Hematopoietic multipotent progenitor cell treated with erythropoietin and hydrocortisone succinate and interleukin-3 and kit ligand, for 6 days (in vitro differentiated cells): ENCODE measurements around the gene ZNF764.
"Not testable (repeated sequence)": the region's sequence is repeated elsewhere in the genome, so short reads cannot be mapped to it uniquely, and the experiment has no call there.

Source experiments
- DNase-seq: peaks from one replicate; pipeline ENCODE4 v3.0.0-alpha.2; 2015

The ZNF764 gene

DNA sequence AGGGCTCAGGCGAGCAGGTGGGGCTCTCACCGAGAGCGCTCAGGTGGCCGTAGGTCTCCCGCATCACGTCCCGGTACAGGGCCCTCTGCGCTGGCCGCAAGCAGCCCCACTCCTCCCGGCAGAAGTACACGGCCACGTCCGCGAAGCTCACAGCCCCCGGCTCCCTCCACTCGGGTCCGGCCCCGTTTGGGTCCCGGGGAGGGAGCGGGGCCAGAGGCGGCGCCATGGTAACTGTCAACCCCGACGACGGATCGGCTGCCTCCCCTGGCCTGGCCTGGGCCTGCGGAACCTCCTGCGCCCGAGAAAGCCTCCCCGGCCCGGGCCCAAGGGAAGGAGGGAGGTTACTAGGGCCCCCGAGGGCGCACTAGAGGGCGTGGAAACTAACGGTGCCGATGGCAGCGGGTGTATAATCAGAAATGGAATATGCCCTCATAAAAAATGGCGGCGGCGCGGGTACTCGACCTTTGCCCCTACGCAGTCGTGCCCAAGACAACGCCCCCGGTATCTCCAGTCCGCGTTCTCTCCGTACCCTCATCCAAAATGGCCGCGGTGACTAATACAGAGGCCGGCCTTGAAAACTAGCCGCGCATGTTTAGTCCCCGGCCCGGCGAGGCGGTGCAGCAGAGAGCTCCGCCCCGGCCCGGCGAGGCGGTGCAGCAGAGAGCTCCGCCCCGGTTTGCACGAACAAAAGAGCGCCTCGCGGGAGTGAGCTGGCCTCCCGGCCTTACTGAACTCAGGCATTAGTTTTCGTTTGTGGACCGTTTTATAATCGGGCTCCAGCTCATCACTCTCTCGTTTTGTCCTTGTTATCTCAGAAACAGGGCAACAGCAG is at the start of gene ZNF764:
TSS of gene ZNF764 (minus strand) at position 418 of the 832 bp plus-strand sequence. CDS start at position 226, 192 bp downstream.
- DNase-seq = peak; percentile 100

DNA sequence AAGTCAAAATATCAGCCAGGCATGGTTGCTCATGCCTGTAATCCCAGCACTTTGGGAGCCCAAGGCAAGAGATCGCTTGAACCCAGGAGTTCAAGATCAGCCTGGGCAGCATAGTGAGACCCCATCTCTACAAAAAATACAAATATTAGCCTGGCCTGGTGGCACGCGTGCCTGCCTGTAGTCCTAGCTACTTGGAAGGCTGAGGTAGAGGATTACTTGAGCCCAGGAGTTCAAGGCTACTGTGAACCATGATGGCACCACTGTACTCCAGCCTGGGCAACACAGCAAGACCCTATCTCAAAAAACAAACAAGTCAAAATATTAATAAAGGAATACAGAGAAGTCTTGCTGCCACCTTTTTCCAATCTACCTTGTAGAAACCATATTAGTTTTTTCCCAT is 47.8 kb upstream of the ZNF764 start:
- DNase-seq = no peak

GRCh38 chr16:30605158-30605557 is 47.0 kb upstream of the ZNF764 start:
- no peak for DNase-seq

- no peak for DNase-seq
These were observed 46.3 kb upstream of the ZNF764 start for GRCh38 chr16:30604316-30604947.

- no peak for DNase-seq
These were observed 45.8 kb upstream of the ZNF764 start for GRCh38 chr16:30603945-30604315.

DNA sequence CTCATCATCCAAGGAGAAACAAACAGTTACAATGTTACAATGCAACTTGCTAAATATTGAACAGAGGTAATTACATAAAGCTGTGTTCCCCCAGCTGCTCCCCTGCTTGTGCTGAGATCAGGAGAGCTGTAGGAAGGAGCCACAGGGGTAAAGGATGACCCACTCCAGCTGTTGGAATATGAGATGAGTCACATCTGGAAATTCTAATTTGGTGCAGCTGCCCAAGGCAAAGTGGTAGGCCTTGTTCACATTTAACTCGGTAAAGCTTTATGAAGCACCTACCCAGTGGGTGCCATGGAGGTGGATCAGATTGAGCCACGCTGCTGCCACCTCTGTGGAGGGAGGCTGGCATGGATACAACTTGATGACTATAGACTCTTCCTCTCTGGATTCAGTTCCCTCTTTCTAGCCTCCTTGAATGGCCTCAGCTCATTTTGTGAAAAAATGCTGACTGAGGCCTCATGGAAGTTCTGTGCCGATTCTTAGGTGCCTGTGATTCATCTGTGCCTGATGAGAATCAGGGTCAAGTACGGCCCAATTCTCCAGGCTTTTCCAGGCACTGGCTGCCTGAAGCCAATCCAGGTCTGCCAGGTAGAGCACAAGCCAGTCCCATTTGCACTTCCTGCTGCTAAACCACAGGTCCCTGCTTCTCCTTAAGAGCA is 44.6 kb upstream of the ZNF764 start:
- no peak for DNase-seq

DNA sequence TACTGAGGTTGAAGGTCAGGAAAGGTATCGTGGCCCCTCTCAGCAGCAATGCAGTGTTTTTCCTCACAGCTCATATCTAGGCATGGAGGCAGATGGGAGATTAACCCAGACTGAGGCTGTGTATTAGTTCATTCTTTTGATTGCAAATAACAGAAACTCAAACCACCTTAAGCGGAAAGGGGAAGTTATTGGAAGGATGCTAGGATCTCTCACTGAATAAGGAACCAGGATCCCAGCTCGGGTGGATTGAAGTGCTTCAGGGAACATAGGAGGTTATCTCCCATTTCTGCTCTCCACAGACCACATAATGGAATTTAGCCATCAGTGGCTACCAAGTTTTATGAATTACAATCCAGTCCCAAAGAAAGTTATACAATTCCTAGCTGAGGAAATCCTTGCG is 43.8 kb upstream of the ZNF764 start:
- DNase-seq = no peak

DNA sequence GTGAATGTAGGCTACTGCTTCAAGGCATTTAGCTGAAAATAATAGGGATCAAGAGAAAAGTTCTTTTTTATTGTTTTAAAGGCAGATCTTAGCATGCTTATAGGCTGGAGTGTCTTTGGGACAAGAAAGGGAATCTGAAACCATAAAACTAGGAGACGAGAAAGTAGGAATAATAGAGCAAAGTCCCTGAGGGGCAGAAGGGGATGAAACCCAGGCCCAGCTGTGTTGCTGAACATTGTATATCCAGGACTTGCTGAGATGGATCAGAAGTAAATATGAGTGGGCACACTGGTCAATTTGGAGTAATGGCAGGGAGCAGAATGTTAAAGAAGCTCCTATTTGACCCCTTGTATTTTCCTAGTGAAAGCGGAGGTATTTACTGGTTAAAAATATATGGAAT is 42.8 kb upstream of the ZNF764 start:
- DNase-seq = no peak

DNA sequence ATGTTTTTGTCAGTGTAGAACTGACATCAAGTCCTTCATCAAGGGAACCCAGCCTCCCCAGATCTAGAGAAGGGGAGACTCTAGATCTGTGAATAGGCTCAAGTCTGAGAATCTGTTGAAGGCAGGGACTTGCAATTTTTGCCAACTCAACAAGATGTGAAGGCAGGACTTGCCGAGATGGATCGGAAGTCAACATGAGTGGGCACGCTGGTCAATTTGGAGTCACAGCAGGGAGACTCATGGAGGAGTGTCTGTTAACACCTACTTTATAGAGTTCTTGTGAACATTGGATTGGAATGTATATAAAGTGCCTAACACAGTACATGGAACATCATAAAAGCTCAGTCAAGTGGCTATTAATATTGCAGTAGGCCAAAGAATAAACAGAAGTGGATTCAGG is 42.0 kb upstream of the ZNF764 start:
- no peak for DNase-seq

GRCh38 chr16:30592871-30593270 is 34.7 kb upstream of the ZNF764 start:
- DNase-seq = no peak

- not testable (repeated sequence) for DNase-seq
These were observed 32.7 kb upstream of the ZNF764 start for GRCh38 chr16:30590869-30591268.

DNA sequence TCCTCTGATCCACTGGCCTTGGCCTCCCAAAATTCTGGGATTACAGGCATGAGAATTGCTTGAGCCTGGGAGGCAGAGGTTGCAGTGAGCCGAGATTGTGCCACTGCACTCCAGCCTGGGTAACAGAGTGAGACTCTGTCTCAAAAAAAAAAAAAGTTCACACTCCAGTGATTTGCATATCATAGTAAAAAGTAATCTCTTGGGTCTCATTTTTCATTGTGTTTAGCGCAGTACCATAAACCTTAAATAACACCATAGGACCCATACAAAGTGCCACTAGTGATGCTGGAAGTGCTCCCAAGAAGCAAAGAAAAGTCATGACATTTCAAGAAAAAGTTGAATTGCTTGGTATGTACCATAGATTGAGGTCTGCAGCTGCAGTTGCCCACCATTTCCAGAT is 31.4 kb upstream of the ZNF764 start:
- not testable (repeated sequence) for DNase-seq

DNA sequence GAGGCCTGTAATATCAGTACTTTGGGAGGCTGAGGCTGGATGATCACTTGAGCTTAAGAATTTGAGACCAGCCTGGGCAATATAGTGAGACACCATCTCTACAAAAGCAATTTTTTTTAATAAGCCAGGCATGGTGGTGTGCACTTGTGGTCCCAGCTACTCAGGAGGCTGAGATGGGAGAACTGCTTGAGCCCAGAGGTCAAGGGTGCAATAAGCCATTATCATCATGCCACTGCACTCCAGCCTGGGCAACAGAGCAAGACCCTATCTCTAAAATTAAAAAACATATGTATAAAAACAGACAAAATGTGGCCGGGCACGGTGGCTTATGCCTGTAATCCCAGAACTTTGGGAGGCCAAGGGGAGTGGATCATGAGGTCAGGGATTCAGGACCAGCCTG is 30.5 kb upstream of the ZNF764 start:
- no peak for DNase-seq

GRCh38 chr16:30585400-30586191 is 27.4 kb upstream of the ZNF764 start, which contains the start of gene ZNF785:
Gene ZNF785, minus strand, starts transcription at chr16:30585697. Its CDS starts 86 bp downstream, at chr16:30585611.
- DNase-seq = peak; percentile 100

DNA sequence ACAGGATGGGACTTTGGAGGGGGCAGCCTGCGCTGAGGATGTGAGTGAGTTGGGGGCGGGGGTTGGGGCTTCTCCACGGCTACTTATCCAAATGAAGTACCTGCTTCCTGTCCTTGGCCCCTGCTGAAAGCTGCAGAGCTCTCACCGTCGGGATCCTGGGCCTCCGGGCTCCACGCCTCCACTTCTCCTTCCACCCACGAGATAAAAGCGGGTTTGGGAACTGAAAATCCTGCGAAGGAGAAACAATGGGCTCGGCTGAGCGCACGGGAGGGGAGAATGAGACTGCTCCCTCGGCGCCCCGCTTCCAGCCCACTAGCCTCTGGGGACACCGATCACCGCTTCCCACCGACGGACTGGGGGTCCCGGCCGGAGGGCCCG is 26.8 kb upstream of the ZNF764 start:
- peak; percentile 59 for DNase-seq

GRCh38 chr16:30582611-30583340 is 24.6 kb upstream of the ZNF764 start:
- no peak for DNase-seq

DNA sequence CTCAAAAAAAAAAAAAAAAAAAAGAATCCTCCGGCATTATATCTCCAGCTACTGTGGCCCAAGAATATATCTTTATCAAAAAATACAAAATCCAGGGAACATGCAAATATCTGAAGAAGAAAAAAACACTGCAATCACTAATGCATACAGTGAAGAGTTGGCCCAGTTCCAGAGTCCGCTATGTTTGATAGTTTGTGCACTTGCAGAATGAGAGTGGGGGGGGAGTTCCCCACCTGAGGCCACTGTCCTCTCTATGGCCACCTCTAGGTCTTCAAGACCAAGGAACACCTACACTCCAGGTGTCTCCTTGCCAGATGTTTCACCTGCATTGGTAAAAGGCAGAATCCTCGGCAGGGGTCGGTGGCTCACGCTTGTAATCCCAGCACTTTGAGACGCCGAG is 23.3 kb upstream of the ZNF764 start:
- peak; percentile 67 for DNase-seq

DNA sequence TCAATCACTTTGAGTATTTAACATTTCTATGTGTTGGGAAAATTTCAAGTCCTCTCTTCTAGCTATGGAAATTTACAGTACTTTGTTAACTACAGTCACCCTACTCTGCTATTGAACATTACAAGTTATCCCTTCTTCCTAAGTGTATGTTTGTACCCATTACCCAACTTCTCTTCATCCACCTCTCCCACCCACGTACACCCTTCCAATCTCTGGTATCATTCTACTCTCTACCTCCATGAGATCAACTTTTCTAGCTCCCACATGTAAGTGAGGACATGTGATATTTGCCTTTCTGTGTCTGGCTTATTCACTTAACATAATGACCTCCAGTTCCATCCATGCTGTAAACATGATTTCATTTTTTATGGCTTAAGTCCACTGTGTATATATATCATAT is 16.5 kb upstream of the ZNF764 start:
- DNase-seq = no peak

- DNase-seq = peak; percentile 99
These were observed 13.5 kb upstream of the ZNF764 start, which contains the start of gene ZNF688 for GRCh38 chr16:30571445-30572322. Gene ZNF688, minus strand, starts transcription at chr16:30571714. Its CDS starts 85 bp downstream, at chr16:30571629.

DNA sequence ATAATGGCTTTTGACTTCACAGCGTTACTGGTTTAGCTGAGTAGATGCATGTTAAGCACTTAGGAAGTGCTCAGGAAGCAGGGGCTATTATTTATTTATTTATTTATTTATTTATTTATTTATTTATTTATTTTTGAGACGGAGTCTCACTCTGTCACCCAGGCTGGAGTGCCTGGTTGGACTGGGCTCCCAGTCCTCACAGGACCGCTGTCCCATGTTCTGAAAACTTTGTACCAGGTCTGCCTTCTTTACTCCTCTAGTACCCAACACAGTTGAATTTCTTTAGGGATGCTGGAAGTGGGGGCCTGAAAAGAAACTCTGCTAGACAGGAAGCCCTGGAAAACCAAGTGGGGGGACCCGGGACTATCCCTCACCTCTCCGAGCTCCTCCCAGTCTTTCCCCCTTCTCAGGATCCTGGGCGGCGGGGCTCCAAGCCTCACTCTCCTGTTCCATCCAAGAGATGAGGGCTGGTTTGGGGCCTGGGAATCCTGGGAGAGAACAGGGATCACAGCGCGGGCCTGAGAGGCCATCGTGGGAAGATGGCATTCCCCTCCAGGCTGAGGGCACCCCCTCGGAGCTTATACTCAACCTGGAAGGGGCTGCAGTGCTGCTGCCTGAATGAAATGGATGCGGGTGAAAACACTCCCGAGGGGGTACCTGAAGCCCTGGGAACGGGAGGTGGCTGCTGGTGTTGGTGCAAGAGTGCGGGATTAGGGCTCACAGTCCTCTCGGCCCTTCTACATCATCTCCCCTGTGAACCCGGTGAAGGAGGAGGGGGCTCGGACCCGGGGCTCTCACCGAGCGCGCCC is 12.7 kb upstream of the ZNF764 start:
- peak; percentile 41 for DNase-seq
